HG02623 (cell line): Measurements from ENCODE around the gene CPZ.
"Not testable (repeated sequence)": the region's sequence is repeated elsewhere in the genome, so short reads cannot be mapped to it uniquely, and the experiment has no call there.

ENCODE experiments used
- ATAC-seq: cut with Tn5 transposase; IDR thresholded peaks from one replicate; pipeline ENCODE4 v1.9.1; 2021; ENCODE audit warnings: moderate library complexity; ENCODE audit not compliant: unreplicated experiment

The CPZ gene

DNA sequence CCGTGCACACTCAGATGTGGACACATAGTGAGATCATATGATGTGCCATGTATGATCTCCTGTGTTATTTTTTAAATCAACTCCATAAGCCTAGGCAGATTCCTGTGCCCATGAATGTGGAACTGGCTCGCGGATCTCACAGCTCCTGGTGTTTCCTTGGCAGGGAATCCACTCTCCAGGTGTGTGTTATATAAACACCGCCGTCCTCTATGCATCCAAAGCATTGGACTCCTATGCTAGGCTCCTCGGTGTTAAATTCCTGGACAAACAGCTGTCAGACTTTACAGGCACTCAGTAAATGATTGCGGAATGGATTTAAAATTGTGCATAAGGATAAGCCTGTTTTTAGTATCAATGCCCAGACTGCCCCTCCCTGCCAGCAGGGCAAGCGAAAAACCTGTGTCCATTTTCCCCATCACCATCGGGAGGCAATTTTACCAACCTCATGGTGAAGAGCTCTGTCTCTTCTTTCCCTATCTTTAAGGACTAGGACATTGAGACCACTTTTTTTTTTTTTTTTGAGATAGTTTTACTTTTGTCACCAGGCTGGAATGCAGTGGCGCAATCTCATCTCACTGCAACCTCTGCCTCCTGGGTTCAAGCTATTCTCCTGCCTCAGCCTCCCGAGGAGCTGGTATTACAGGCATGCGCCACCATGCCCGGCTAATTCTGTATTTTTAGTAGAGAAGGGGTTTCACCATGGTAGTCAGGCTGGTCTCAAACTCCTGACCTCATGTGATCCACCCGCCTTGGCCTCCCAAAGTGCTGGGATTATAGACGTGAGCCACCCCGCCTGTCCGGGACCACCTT lies 36.0 kb upstream of the CPZ start:
- ATAC-seq: no peak

GRCh38 chr4:8557151-8558076 lies 35.2 kb upstream of the CPZ start:
- no peak for ATAC-seq

DNA sequence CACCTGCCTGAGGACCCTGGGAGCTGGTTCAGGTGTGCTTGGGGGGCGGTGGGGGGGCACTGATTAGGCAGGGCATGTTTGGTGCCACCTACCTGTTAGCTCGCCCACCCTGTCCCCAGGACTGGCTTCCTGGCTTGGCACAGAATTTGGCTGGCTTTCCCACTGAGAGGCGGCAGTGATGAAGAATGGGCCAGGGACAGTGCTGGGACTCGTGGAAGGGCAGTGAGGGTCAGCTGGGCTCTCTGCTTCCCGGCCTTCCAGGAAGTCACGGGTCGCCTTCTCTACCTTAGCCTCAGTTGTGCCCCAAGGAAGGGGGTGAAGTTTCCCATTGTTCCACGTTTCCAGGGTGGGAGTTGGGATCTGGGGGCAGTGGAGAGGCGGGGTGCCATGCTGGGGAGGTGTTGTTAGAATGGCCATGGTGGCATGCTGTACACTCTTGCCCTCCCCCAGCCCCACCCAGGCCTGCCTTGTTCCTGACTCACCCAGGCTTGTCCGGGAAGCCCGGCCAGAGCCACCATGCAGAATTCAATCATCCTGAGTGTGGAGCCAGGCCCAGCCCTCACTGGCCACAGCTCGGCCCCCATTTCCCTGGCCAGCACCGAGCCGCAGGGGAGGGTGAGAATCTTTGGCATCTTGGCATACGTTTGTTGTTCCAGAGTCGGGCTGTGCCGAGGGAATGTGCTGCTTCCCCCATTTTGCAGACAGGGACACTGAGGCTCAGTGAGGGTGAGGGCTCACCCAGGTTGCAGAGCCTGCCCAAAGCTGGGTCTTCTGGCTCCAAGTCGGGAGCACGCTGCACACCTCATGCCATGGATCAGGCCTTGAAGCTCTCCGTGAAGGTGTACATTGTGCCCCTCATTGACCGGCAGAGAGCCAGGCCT lies 34.2 kb upstream of the CPZ start:
- no peak for ATAC-seq

- no peak for ATAC-seq
Observed at GRCh38 chr4:8559011-8559410, 33.6 kb upstream of the CPZ start.

- ATAC-seq: no peak
Observed at GRCh38 chr4:8559524-8560264, 32.9 kb upstream of the CPZ start.

DNA sequence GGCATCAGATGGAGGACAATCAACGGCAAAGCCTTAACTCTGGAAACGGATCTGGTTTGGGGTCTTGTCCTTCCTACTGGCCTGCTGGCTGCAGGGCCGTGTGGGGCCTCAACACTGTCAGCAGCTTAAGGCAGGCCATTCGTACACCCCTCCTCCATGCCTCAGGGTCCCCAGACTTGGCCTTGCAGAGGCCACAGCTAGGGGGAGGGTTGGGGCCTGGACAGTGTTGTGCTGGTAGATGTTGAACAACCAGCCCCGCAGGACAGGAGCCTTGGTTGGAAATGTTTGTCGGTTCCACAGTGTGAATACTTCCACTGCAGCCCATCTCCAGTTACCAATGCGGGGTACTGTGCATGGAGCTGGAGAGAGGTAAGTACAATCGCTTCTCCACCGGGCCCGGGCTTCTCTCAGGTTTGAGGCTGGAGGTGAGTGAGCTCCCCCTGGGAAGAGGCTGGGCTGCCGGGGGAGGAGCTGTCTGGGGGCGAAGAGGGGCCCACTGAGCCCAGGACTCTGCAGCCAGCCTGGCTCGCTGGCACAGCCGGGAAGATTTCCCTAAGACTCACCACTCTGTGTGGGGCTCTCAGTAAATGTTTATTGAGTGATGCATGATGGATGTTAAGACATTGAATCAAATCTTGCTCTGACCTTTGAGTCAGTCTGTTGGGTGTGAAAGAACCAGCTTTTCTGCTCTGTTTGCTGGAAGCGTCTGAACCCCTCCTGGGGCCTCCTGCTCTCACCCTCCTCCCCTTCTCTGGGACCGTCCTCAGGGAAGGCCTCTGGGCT lies 32.1 kb upstream of the CPZ start:
- no peak for ATAC-seq

GRCh38 chr4:8564595-8564994 lies 28.0 kb upstream of the CPZ start:
- ATAC-seq: no peak

- ATAC-seq: no peak
Observed at GRCh38 chr4:8568068-8568668, 24.4 kb upstream of the CPZ start.

- ATAC-seq: no peak
Observed at GRCh38 chr4:8570201-8570600, 22.4 kb upstream of the CPZ start.

GRCh38 chr4:8571702-8572685 lies 20.6 kb upstream of the CPZ start:
- ATAC-seq: no peak

DNA sequence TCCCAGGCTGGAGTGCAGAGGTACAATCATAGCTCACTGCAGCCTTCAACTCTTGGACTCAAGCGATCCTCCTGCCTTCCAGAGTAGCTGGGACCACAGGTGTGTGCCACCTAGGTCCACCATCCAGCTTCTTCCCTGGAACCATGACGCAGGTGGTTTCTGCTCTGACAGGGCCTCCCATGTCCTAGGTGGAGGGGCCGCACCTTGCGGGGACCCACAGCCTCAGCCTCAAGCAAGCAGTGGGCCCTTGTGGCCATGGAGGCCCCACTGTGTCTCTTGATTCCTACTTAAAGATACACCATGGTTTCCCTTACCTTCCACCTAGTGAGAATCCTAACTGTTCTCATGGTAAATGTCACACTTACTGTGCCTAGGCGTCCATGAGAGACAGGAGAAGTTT lies 19.3 kb upstream of the CPZ start:
- ATAC-seq: no peak

GRCh38 chr4:8574796-8575370 lies 17.7 kb upstream of the CPZ start:
- no peak for ATAC-seq

GRCh38 chr4:8575457-8575856 lies 17.1 kb upstream of the CPZ start:
- ATAC-seq: no peak

- ATAC-seq: not testable (repeated sequence)
Observed at GRCh38 chr4:8576591-8576990, 16.0 kb upstream of the CPZ start.

GRCh38 chr4:8577046-8577445 lies 15.5 kb upstream of the CPZ start:
- no peak for ATAC-seq

DNA sequence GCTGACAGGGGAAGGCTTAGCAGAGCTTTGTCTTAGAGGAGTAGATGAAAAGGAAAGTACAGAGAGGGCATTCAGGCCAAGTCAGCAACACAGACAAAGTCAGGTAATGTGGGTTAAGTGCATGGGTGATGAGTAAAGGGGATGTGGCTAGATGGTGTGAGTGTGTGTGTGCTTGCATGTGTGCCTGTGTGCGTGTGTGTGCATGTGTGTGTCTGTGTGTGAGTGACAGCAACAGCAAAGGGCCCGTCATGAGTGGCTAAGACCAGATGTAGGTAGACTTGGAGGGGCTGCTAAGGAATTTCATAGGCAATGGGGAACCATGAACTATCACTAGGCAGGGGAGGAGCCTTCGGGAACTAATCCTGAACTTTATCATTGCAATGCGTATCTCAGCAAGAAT lies 14.6 kb upstream of the CPZ start:
- no peak for ATAC-seq

DNA sequence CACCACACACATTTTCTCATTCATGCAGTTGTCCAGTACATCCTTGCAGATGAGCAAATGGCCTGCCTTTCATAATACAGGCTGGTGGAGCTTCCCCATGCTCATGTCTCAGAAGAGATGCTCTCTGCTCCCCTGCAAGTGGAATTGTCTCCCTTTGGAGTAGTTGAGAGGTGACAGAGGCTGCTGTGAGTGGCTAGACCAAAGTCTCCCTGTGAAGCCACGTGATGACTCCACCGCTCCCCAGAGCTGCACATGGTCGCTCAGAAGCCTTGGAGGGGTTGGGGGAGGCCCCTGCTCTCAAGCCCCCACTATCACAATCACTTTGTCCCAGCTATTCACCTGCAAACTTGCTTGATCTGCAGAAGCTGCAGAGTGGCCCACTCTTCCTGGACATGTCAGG lies 13.8 kb upstream of the CPZ start:
- no peak for ATAC-seq
